GM18511 (cell line): ENCODE measurements around the gene DGKI.

Experiments
- ATAC-seq: cut with Tn5 transposase; IDR thresholded peaks from one replicate; pipeline ENCODE4 v1.9.1; 2021; ENCODE audit warnings: mild to moderate bottlenecking, moderate library complexity; ENCODE audit not compliant: unreplicated experiment

The DGKI gene

DNA sequence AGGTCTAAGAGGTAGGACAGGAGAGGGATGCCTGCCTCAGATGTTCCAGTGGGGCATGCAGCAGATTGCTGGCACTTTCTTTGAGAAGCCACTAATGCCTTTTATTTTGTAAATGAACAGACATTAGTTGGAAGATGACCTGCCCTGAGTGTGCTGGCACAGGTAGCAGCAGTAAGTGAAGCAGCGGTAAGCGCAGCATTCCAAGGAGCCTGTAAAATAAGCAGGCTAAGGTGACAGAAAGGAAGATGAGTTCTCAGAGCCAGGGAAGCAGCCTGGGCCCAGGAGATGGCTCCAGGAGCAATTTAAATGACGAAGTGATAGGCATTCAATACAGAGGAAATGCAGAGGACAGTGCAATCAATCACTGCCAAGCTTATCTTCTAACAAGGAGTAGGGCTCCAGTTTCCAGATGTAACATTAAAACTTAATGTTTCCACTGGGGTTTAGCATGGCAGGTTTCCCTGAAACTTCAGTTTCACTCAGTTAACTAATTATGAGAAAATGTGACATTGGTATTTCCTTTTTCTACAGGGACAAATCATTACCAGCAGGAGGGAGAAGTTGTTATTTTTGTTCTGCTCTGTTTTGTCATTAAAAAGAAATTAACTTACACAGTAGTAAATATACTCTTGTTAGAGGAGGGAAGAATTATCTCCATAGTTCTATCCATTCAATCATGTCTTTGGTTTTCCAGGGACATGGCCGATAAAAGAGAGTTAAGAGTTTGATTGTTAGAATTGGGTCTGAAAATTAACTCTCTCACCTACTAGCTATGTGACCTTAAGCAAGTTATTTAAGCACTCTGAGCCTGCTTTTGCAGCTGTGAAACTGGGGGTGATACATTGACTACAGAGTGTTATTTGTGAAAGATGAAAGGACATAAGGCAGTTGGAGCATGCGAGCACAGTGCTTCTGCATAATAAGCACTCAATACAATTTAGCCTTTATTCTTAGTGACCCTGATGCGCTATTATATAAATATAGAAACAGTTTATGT, 406.6 kb downstream of the DGKI start:
- no peak for ATAC-seq

DNA sequence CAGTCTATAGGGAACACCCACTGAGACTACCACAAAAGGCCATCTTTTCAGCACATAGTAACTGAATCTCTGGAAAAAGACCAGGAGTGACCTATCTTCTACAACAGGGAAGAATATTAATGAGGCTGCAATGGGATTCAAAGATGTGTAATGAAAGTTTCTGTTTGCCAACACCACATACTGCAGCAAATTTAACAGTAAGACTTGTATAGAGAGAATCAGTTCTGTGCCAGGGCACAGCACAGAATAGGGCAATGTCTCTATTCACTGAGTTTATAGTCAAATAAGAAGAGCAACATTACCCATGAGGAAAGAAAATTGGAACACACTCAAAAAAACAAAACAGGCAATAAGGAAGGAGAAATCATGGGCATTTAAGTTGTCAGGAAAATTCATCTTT, 411.8 kb downstream of the DGKI start:
- no peak for ATAC-seq

GRCh38 chr7:137434530-137434929, 412.2 kb downstream of the DGKI start:
- ATAC-seq: no peak

GRCh38 chr7:137423321-137423720, 423.5 kb downstream of the DGKI start:
- ATAC-seq: no peak

DNA sequence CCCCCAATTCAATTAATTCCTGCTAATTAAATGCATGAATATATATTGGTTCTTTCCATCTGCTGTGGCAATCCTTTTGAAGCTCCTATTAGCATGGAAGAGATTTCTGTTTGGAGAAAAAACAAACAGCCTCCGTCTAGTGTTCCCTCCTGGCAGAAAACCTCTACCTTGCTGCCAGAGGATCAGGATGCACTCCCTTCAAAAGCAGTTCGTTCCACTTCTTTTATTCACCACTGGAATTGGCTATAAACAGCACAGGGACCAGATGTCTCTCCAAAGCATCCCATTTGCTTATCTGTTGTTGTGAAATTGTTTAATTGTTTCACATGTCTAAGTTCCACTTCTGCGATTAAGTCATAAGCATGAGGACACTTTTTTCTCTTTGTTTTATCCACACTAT, 425.4 kb downstream of the DGKI start:
- ATAC-seq: no peak

DNA sequence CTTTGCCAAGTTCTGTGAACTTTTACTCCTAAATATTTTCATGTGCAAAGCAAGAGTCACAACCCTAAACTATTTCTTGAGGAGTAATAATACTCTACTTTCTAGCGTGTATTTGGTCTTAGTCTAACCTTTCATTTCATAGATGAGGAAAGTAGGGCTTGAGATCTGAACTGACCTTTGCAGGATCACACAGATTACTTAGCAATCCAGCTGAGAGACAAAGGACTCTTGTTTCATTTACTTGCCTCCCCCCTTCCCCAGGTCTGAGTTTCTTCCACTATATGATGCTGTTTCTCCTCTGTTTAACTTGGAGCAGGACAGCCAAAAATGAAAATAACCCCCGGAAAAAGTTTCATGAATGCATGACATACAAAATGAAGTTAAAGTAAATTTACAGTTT, 427.9 kb downstream of the DGKI start:
- no peak for ATAC-seq

DNA sequence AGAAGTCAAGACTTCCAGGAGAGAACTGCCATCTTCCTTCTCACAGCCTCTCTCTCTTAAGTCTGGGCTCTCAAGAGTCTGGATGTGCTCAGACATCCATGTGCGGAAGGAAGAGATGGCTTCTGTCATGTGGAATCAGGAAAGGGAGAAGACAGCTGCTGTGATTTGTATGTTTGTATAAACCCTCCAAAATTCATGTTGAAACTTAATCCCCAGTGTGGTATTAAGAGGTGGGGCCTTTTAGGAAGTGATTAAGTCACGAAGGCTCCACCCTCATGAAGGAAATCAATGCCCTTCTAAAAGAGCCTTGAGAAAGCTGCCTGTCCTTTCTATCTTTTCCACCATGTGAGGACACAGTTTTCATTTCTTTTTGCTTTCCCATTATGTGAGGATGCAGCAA, 429.3 kb downstream of the DGKI start:
- no peak for ATAC-seq

- no peak for ATAC-seq
These were observed 432.9 kb downstream of the DGKI start for GRCh38 chr7:137413901-137414300.

DNA sequence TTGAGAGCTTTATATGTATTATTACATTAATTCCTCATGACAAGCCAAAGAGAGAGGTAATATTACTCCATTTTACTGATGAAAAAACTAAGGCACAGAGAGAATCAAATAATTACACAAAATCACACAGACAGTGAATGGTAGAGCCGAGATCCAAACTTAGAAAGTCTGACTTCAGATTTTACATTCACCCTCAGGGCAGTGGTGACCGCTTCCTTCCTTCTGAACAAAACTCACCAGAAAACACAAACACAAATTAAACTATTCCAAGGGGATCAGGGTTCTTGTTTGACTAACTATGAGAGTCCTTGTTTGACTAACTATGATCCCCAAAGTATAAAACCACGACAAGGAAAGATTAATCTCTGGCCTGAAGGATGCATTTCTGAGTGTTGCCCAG, 435.3 kb downstream of the DGKI start:
- ATAC-seq: no peak

- ATAC-seq: no peak
These were observed 438.6 kb downstream of the DGKI start for GRCh38 chr7:137408126-137408525.

GRCh38 chr7:137407078-137407477, 439.7 kb downstream of the DGKI start:
- no peak for ATAC-seq

GRCh38 chr7:137404660-137405317, 442.0 kb downstream of the DGKI start:
- no peak for ATAC-seq

DNA sequence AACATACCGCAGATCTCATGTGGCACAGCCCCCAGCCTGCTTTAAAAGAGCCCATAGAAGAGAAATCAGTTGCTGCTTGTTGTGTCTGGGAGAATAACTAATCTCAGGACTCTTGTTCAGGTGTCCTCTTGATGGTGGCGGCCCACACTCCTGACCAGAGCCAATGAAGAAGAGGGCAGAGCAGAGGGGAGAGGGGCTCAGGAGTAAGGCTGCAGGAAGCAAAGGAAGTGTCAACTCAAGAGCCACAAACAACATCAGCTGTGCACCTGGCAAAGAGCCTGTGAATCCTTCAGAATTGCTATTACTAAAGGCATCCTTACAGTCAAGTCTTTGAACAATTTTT, 443.4 kb downstream of the DGKI start:
- no peak for ATAC-seq

DNA sequence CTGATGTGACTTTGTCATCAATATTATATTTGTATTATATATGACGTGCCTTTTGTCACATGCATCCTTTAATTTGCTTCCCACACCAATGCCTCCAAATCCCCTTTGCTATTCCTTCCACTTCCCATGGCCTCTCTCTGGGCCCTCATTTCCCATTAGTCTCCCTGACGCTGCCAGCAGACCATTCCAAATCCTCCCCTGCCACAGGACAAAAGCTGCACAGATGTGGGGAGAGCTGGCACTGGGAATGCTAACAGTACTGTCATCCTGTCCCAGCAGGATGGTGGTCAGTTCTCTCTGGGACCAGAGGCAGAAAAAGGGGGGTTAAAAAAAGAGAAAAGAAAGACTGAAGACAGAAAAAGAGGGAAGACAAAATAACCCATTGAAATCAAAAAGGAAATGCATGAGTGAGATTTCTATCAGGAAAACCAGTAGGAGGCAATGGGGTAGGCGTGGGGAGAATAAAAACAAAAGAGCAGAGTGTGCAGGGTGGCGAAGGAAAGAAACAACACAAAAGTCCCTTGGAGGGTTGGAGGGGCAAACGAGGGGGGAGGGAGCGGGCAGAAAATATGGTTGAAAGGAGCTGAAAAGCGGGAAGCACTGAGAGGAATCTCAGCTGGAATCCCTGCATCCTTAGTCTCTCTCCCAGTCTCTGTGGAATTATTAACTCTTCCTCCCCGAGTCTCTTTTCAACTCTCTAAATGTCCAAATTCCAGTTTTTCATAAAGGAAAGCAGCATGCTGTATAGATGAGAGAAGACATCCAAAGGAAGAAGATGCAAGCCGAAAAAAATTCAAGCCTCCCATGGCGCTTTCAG, 444.0 kb downstream of the DGKI start:
- ATAC-seq: no peak

GRCh38 chr7:137399827-137400823, 446.6 kb downstream of the DGKI start:
- ATAC-seq: no peak

GRCh38 chr7:137396051-137396450, 450.7 kb downstream of the DGKI start:
- no peak for ATAC-seq

DNA sequence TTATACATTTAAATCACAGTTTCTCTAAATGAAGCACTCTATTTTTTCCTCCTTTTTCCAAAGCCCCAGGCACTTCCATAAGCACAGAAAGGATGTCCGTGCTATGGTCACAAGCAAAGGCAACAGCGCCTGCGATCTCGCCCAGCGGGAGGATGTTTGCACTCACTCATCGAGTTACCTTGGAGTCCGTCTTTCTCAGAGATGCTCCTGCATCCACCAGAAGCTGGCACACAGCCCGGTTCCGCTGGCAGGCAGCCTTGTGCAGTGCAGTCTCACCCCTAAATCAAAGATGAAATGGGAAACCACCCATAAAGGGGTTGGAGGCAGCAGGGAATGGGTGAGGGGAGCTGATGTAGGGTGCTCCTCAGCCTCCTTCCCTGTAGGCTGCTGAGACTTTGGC, 451.4 kb downstream of the DGKI start:
- ATAC-seq: no peak

GRCh38 chr7:137393570-137393969, 453.2 kb downstream of the DGKI start:
- ATAC-seq: no peak

- ATAC-seq: no peak
These were observed 456.7 kb downstream of the DGKI start for GRCh38 chr7:137390076-137390475.

- ATAC-seq: no peak
These were observed 457.9 kb downstream of the DGKI start for GRCh38 chr7:137388916-137389315.
